H1 (cell line): Measurements from ENCODE around the gene SPACA9. TPM values are rescaled to one million over a fixed set of nuclear protein-coding genes. Genes with fewer than 3 reads are reported as not detected.

Experiments
- CEBPB ChIP-seq: IDR thresholded peaks from 2 replicates; pipeline ENCODE4 v1.6.1; 2012; ENCODE audit warnings: low read depth, low read length
- CTBP2 ChIP-seq: IDR thresholded peaks from 2 replicates; pipeline ENCODE4 v1.7.0; 2011; ENCODE audit warnings: borderline replicate concordance, mild to moderate bottlenecking, moderate library complexity, mixed read lengths, low read length; ENCODE audit not compliant: insufficient read depth, insufficient read length
- POU5F1 ChIP-seq: IDR thresholded peaks from 2 replicates; pipeline ENCODE4 v1.6.1; 2011; ENCODE audit warnings: low read depth, mild to moderate bottlenecking, low read length, moderate library complexity
- SUZ12 ChIP-seq: fragments of 200-600 bp; sonication (generic); IDR thresholded peaks from 2 replicates; pipeline ENCODE4 v1.6.1; 2012; ENCODE audit warnings: mild to moderate bottlenecking, inconsistent platforms, low read length, moderate library complexity, mixed read lengths
- polyA plus RNA-seq, 7 experiments: library from polyadenylated mRNA; depleted of rRNA in 3 of 7; stranded (reverse) in 5 of 7; unstranded in 2 of 7; fragments of >200 nt in 5 of 7; fragments of 200-250 nt in 2 of 7; gene quantifications; 1 replicate in 5 of 7; 2 replicates in 1 of 7; 4 replicates in 1 of 7; pipeline versions ENCODE4 v1.2.1 to v1.2.3, GENCODE V29; 2011 to 2013; ENCODE audit warnings: missing spikeins in 2 of 7, mixed read lengths in 2 of 7
- total RNA-seq: library from RNA; stranded (reverse); fragmentation: NEBNext Ultra II Directional; extraction: Animal tissue kit (Norgen Biotek cat#: 25700); gene quantifications from 2 replicates; pipeline ENCODE4 v1.2.1, GENCODE V29; 2021
- TF ChIP-seq, protein P1 (sequence below): IDR thresholded peaks from 2 replicates; pipeline ENCODE4 v1.6.1; 2012; ENCODE audit warnings: inconsistent platforms
- TF ChIP-seq, protein P2 (sequence below): IDR thresholded peaks from 2 replicates; pipeline ENCODE4 v1.6.1; 2011; ENCODE audit warnings: low read length, improper control_type of control experiment

The SPACA9 gene
- total and polyA plus RNA-seq, 2 of the 8 experiments (the other 6 are each of a cell fraction or from before 2014, with no cell fraction given) = 0.63 to 1.3 TPM

- TF ChIP-seq SUZ12 (no peak), POU5F1 (no peak), CEBPB (no peak), CTBP2 (no peak)
- TF ChIP-seq, protein P1, sequence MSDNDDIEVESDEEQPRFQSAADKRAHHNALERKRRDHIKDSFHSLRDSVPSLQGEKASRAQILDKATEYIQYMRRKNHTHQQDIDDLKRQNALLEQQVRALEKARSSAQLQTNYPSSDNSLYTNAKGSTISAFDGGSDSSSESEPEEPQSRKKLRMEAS = no peak
- TF ChIP-seq, protein P2, sequence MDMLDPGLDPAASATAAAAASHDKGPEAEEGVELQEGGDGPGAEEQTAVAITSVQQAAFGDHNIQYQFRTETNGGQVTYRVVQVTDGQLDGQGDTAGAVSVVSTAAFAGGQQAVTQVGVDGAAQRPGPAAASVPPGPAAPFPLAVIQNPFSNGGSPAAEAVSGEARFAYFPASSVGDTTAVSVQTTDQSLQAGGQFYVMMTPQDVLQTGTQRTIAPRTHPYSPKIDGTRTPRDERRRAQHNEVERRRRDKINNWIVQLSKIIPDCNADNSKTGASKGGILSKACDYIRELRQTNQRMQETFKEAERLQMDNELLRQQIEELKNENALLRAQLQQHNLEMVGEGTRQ = no peak
These were observed 23.9 kb upstream of the SPACA9 start (continued) for GRCh38 chr9:132854832-132855231.
